Measurements from ENCODE around the gene HMGXB4. TPM values are rescaled to one million over a fixed set of nuclear protein-coding genes. Genes with fewer than 3 reads are reported as not detected.

HMGXB4 gene
- total RNA-seq, 3 donors from 2014 or later (not counting 1 experiment from before 2014, with no cell fraction given) = 40.4 to 46.1 (median 40.7) TPM

DNA sequence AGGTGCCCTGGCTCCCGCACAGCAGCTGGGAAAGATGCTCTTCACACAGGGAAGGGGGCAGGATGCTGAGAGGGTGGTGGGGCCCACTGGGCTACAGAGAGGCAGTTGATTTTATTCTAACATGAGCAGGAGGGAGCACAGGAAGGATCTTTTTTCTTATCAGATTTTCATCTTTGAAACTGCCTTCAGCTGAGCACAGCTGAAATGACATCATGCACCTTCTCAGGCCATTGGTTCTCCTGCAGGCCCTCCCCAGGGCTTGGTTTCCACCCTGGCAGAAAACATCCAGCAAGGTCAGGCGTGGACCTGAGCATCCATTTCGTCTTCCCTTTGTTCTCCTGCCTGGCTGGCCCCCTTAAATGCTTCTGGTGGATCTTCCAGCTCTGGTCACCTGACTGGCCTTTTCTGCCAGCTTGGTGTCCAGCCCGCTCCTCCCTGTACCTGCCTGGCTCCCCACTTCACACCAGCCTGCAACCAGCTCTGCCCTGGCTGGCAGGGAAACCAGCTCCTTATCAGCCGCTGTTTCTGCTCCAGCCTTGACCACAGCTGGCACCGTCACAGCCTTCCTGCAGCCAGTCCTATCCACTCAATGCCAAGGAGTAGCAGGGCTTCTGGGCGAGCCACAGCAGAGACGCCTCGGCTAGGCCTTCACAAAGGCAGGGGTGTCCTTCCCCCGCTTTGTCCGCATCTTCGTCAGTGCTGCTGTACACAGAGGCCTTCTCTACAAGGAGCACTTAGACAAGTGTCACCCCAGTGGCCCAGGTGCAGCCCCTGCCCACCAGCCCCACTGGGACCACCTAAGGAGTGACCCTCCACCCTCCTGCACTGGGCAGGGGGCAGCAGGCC, 78.9 kb downstream of the HMGXB4 start:
- no peaks in the 10 kb centered on the region for H3K36me3 Mint-ChIP-seq
- intact Hi-C loops (cut with micrococcal nuclease) = no loop called here

DNA sequence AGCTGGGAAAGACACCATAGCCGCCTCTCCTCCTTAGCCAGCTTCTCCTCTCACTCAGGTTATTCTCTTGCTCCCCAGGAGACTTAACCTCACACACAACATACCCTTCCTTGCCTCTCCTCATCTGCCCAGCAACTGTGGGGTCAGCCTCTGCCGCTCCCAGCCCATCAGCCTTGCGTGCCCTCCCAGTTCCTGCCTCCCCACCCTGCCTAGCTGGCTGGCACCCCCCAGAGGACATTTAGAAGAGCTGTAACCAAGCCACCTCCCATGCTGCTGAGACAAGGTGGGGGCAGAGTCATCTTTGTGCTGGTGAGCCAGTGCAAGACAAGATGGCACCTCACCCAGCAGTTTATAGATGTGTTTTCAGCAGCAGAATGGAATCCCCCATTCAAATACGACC, 80.6 kb downstream of the HMGXB4 start:
- H3K36me3 Mint-ChIP-seq = no peaks in the 10 kb centered on the region
- H3K27me3 Mint-ChIP-seq (ENCODE audit: low read depth in 2 of 2) = no peaks in the 10 kb centered on the region
- no peak overlapping the region for H3K4me3 ChIP-seq (ENCODE audit: low read length)
- ATAC-seq (peak in 2 of 3 donors; percentile 41 to 56), DNase-seq (peak in 1 of 2 donors; percentile 43)
- H3K27me3 ChIP-seq (ENCODE audit: control insufficient read depth, insufficient read depth, low read length) = no peaks in the 10 kb centered on the region
- H3K9me3 ChIP-seq (ENCODE audit: control insufficient read depth, insufficient read depth, low read length) = no peaks in the 10 kb centered on the region
- intact Hi-C loops (cut with micrococcal nuclease) = no loop called here
- no peak overlapping the region for H3K27ac ChIP-seq (ENCODE audit: low read length)
- no peaks in the 10 kb centered on the region for H3K4me1 ChIP-seq (ENCODE audit: control insufficient read depth, insufficient read depth, low read length)
- no peak overlapping the region for H3K4me3 Mint-ChIP-seq
- peaks cover 0 to 4% of the 10 kb centered on the region in 2 donors for H3K4me1 Mint-ChIP-seq
- H3K9me3 Mint-ChIP-seq = no peaks in the 10 kb centered on the region
- no peak overlapping the region for H3K27ac Mint-ChIP-seq
- peaks cover 42% of the 10 kb centered on the region for H3K36me3 ChIP-seq (ENCODE audit: control insufficient read depth, insufficient read depth, low read length)
- no peak for TF ChIP-seq CTCF (IDR thresholded peaks at IDR 0.05)
- WGBS (ENCODE audit: insufficient coverage) = 85% methylated on average over 4 of the region's 4 CpGs

More for the DNA sequence above, 78.9 kb downstream of the HMGXB4 start:
- Mint-ChIP-seq H3K27me3 (ENCODE audit: low read depth in 2 of 2) (no peaks in the 10 kb centered on the region), H3K9me3 (no peaks in the 10 kb centered on the region), H3K4me1 (peaks cover 0 to 6% of the 10 kb centered on the region in 2 donors), H3K27ac (no peak overlapping the region), H3K4me3 (no peak overlapping the region)
- Histone ChIP-seq H3K9me3 (ENCODE audit: control insufficient read depth, insufficient read depth, low read length) (no peaks in the 10 kb centered on the region), H3K4me1 (ENCODE audit: control insufficient read depth, insufficient read depth, low read length) (no peaks in the 10 kb centered on the region), H3K4me3 (ENCODE audit: low read length) (no peak overlapping the region), H3K27ac (ENCODE audit: low read length) (no peak overlapping the region), H3K36me3 (ENCODE audit: control insufficient read depth, insufficient read depth, low read length) (peaks cover 50% of the 10 kb centered on the region), H3K27me3 (ENCODE audit: control insufficient read depth, insufficient read depth, low read length) (no peaks in the 10 kb centered on the region)
- TF ChIP-seq CTCF (IDR thresholded peaks at IDR 0.05) = no peak
- no peak for DNase-seq
- no peak for ATAC-seq
- 92% methylated on average over 12 of the region's 12 CpGs for WGBS (ENCODE audit: insufficient coverage)

DNA sequence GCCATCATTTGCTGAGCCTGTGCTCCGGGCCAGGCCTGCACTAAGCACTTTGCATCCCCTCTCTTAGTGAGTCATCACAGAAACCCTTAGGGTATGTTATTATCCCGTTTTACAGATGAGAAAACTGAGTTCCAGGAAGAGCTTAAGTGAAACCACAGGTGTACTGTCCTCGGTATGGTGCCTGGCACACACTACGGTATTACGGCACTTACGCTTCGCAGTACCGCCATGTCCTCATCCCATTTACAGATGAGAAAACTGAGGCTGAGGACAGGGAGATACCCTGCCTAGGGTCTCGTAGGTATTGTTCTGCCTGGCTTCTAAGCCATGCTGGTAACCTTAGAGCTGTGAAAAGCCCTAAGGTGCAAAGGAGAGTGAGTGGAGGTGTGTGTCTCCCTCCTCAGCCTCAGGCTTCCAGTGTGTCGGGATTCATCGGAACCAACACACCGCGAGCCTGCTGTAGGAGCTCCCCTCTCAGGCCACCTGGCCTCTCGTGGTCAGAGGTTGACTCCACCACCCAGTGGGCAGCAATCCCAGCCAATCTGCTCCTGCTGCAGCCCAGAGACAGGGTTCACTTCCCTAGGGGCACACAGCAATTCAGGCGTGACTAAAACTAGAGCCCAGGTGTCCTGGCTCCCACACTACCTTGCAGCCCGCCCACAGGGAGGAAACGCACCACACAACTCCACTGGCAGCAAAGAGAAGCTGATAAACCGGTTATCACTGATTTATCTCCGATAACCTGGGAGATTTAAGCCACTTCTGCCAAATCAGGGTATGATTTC, 84.0 kb downstream of the HMGXB4 start:
- peaks cover 0 to 4% of the 10 kb centered on the region in 2 donors for H3K4me1 Mint-ChIP-seq
- no peak overlapping the region for H3K4me3 Mint-ChIP-seq
- intact Hi-C loops (cut with micrococcal nuclease) = no loop called here
- H3K9me3 ChIP-seq (ENCODE audit: control insufficient read depth, insufficient read depth, low read length) = no peaks in the 10 kb centered on the region
- H3K27me3 ChIP-seq (ENCODE audit: control insufficient read depth, insufficient read depth, low read length) = no peaks in the 10 kb centered on the region
- ATAC-seq (no peak), DNase-seq (no peak)
- H3K27me3 Mint-ChIP-seq (ENCODE audit: low read depth in 2 of 2) = no peaks in the 10 kb centered on the region
- no peaks in the 10 kb centered on the region for H3K4me1 ChIP-seq (ENCODE audit: control insufficient read depth, insufficient read depth, low read length)
- no peaks in the 10 kb centered on the region for H3K9me3 Mint-ChIP-seq
- TF ChIP-seq CTCF (IDR thresholded peaks at IDR 0.05) = no peak
- H3K27ac ChIP-seq (ENCODE audit: low read length) = no peak overlapping the region
- no peaks in the 10 kb centered on the region for H3K36me3 Mint-ChIP-seq
- peaks cover 24% of the 10 kb centered on the region for H3K36me3 ChIP-seq (ENCODE audit: control insufficient read depth, insufficient read depth, low read length)
- peak overlapping the region in 1 of 2 donors; percentile 27 for H3K27ac Mint-ChIP-seq
- no peak overlapping the region for H3K4me3 ChIP-seq (ENCODE audit: low read length)
- 90% methylated on average over 19 of the region's 19 CpGs for WGBS (ENCODE audit: insufficient coverage)
